NOMO-1 treated with DMSO at 0.1 percent for 48 hours (cell line): ENCODE measurements around the gene CERK.

Experiments
- DNase-seq: peaks from one replicate; lab custom pipeline; 2025; ENCODE audit not compliant: unreplicated experiment; lab: John Stamatoyannopoulos, UW

CERK gene

GRCh38 chr22:46732513-46732912, 5.5 kb downstream of the CERK start:
- DNase-seq, result no peak

- no peak for DNase-seq
Observed at GRCh38 chr22:46732041-46732379, 6.0 kb downstream of the CERK start.

GRCh38 chr22:46731246-46732040, 6.6 kb downstream of the CERK start:
- no peak for DNase-seq

- no peak for DNase-seq
Observed at GRCh38 chr22:46730568-46731245, 7.3 kb downstream of the CERK start.

- DNase-seq, result no peak
Observed at GRCh38 chr22:46728470-46728869, 9.6 kb downstream of the CERK start.

- DNase-seq, result no peak
Observed at GRCh38 chr22:46727813-46728364, 10.2 kb downstream of the CERK start.

GRCh38 chr22:46726986-46727317, 11.1 kb downstream of the CERK start:
- DNase-seq, result no peak

GRCh38 chr22:46726066-46726985, 11.7 kb downstream of the CERK start:
- no peak for DNase-seq

GRCh38 chr22:46725096-46725495, 13.0 kb downstream of the CERK start:
- no peak for DNase-seq

GRCh38 chr22:46723882-46724281, 14.2 kb downstream of the CERK start:
- no peak for DNase-seq

GRCh38 chr22:46721501-46722085, 16.5 kb downstream of the CERK start:
- DNase-seq, result no peak

GRCh38 chr22:46719921-46720320, 18.1 kb downstream of the CERK start:
- no peak for DNase-seq

GRCh38 chr22:46714550-46714949, 23.5 kb downstream of the CERK start:
- no peak for DNase-seq

GRCh38 chr22:46712288-46712687, 25.8 kb downstream of the CERK start:
- DNase-seq, result no peak

- no peak for DNase-seq
Observed at GRCh38 chr22:46710806-46711205, 27.2 kb downstream of the CERK start.

- DNase-seq, result no peak
Observed at GRCh38 chr22:46708766-46709330, 29.2 kb downstream of the CERK start.

GRCh38 chr22:46707827-46708570, 30.1 kb downstream of the CERK start:
- DNase-seq, result no peak

GRCh38 chr22:46707305-46707704, 30.7 kb downstream of the CERK start:
- DNase-seq, result no peak

- no peak for DNase-seq
Observed at GRCh38 chr22:46706060-46706459, 32.0 kb downstream of the CERK start.

GRCh38 chr22:46703996-46704370, 34.1 kb downstream of the CERK start:
- no peak for DNase-seq
